Measurements from ENCODE around the gene PTPN6. TPM values are rescaled to one million over a fixed set of nuclear protein-coding genes. Genes with fewer than 3 reads are reported as not detected.

Gene PTPN6
- total RNA-seq, 2 experiments from 2014 or later = 79.0 to 83.5 TPM

DNA sequence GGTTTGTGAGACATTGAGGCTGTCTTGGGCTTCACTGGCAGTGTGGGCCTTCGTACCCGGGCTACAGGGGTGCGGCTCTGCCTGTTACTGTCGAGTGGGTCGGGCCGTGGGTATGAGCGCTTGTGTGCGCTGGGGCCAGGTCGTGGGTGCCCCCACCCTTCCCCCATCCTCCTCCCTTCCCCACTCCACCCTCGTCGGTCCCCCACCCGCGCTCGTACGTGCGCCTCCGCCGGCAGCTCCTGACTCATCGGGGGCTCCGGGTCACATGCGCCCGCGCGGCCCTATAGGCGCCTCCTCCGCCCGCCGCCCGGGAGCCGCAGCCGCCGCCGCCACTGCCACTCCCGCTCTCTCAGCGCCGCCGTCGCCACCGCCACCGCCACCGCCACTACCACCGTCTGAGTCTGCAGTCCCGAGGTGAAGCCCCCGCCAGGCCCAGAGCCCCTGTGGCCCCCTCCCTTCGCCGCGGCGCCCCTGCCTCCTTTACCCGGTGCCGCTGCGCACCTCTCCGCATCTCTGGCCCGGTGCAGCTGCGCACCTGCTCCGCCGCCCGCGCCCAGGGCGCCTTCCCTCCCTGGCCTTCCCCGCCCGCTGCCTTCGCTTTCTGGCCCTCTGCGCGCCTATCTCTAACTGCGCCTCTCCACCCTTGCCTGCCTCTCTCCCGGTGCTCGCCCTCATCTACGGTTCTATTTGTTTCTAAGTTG lies 36.8 kb upstream of the PTPN6 start, which contains the start of gene ENO2:
ENO2 (plus strand) TSS at position 335 of the 701 bp plus-strand sequence. CDS start 1,253 bp downstream, outside the sequence.
- H3K4me3 ChIP-seq (ENCODE audit: low read length) = peak within 1 kb of the TSS; percentile 65
- peaks cover 26% of the 10 kb centered on the region for H3K36me3 ChIP-seq (ENCODE audit: insufficient read depth, low read length)
- ChIA-PET POLR2A (interaction anchor here (0.6 to 5.4 kb wide), 22 partner anchors 9 to 421 kb away, joined by 3 to 35 read pairs (median 6); partner anchors contain the start of genes C12orf57, CD4, CDCA3 and COPS7A), CTCF (interaction anchor here (0.7 to 3.4 kb wide), 8 partner anchors 20 to 104 kb away, joined by 3 to 36 read pairs (median 4); partner anchors contain the start of genes C12orf57, LPCAT3, RNU7-1 and SPSB2)
- H3K27me3 Mint-ChIP-seq = no peaks in the 10 kb centered on the region
- peak within 1 kb of the TSS; percentile 84 to 90 for H3K27ac ChIP-seq (ENCODE audit: low read depth in 1 of 2, low read length in 2 of 2)
- peaks cover 32% of the 10 kb centered on the region for H3K4me1 ChIP-seq (ENCODE audit: insufficient read depth, low read length)
- H3K27me3 ChIP-seq (ENCODE audit: control insufficient read depth in 1 of 2, insufficient read depth in 2 of 2, low read length in 2 of 2) = no peaks in the 10 kb centered on the region
- no peaks in the 10 kb centered on the region for H3K9me3 Mint-ChIP-seq
- ATAC-seq (ENCODE audit: poor library complexity) = peak; percentile 93
- intact Hi-C loops (cut with DNase I, micrococcal nuclease) = loop anchor here in 1 of 2 experiments (5.0 kb wide), 1 partner anchor 42 kb away; the partner anchor contains the start of gene SPSB2
- peak within 1 kb of the TSS; percentile 94 for H3K4me3 Mint-ChIP-seq
- TF ChIP-seq, protein P1, sequence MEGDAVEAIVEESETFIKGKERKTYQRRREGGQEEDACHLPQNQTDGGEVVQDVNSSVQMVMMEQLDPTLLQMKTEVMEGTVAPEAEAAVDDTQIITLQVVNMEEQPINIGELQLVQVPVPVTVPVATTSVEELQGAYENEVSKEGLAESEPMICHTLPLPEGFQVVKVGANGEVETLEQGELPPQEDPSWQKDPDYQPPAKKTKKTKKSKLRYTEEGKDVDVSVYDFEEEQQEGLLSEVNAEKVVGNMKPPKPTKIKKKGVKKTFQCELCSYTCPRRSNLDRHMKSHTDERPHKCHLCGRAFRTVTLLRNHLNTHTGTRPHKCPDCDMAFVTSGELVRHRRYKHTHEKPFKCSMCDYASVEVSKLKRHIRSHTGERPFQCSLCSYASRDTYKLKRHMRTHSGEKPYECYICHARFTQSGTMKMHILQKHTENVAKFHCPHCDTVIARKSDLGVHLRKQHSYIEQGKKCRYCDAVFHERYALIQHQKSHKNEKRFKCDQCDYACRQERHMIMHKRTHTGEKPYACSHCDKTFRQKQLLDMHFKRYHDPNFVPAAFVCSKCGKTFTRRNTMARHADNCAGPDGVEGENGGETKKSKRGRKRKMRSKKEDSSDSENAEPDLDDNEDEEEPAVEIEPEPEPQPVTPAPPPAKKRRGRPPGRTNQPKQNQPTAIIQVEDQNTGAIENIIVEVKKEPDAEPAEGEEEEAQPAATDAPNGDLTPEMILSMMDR (IDR thresholded peaks at IDR 0.05) = no peak
- H3K36me3 Mint-ChIP-seq (ENCODE audit: low read depth) = peaks cover 32% of the 10 kb centered on the region
- peak within 1 kb of the TSS; percentile 82 for H3K27ac Mint-ChIP-seq
- peaks cover 31% of the 10 kb centered on the region for H3K4me1 Mint-ChIP-seq (ENCODE audit: low read depth)
- no peaks in the 10 kb centered on the region for H3K9me3 ChIP-seq (ENCODE audit: control insufficient read depth in 1 of 2, insufficient read depth in 1 of 2, low read length in 2 of 2)
- peak; percentile 72 to 93 (median 86) for DNase-seq

DNA sequence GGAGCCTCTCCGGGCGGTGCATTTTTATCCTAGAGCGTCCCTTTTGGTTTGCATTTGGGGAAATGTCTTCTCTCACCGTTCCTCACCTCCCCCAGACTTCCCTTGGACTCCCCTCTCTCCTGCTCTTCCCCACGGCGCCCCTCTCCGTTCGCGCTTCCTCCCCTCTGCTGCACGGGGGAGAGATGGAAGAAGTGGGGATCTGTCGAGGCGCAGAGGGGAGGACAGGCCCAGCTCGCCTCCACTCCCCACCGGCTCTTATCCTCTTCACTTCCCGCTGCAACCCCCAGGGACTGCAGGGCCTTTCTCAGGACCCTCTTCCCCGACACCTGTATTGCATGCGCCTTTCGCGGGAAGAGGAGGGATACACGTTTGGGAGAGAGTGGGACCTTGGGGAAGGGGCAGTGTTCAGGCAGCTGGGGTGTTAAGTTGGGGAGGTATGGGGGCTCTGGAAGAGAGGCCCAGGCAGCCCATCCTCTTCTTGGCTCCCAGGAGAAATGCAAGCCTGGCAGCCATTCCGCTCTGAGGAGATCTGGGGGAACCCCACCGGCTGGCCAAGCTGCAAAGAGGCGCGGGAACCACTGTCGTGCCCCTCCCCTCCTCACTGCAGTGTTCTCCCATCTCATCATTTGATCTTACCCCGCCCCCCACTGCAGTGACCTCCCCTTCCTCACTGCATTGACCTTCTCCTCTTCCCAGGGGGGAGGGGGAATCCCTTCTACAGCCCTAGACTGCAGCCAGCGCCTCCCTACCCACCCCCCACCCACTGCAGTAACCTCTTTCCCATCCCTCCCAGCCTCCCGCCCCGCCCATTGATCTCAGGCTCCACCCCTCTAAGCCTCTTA lies 36.0 kb upstream of the PTPN6 start:
- peak overlapping the region; percentile 94 for H3K4me3 Mint-ChIP-seq
- no peaks in the 10 kb centered on the region for H3K27me3 ChIP-seq (ENCODE audit: control insufficient read depth in 1 of 2, insufficient read depth in 2 of 2, low read length in 2 of 2)
- H3K4me1 ChIP-seq (ENCODE audit: insufficient read depth, low read length) = peaks cover 32% of the 10 kb centered on the region
- H3K9me3 Mint-ChIP-seq = no peaks in the 10 kb centered on the region
- H3K36me3 Mint-ChIP-seq (ENCODE audit: low read depth) = peaks cover 40% of the 10 kb centered on the region
- CTCF ChIA-PET = interaction anchor here (0.7 to 3.4 kb wide), 6 partner anchors 24 to 103 kb away, joined by 3 to 36 read pairs (median 5); partner anchors contain the start of genes C12orf57, LPCAT3, RNU7-1 and SPSB2
- TF ChIP-seq, protein P1 (IDR thresholded peaks at IDR 0.05) = no peak
- H3K27ac Mint-ChIP-seq = peak overlapping the region; percentile 82
- H3K9me3 ChIP-seq (ENCODE audit: control insufficient read depth in 1 of 2, insufficient read depth in 1 of 2, low read length in 2 of 2) = no peaks in the 10 kb centered on the region
- peak overlapping the region; percentile 65 for H3K4me3 ChIP-seq (ENCODE audit: low read length)
- DNase-seq (peak in 1 of 14 experiments; percentile 53), ATAC-seq (ENCODE audit: poor library complexity) (no peak)
- H3K27ac ChIP-seq (ENCODE audit: low read depth in 1 of 2, low read length in 2 of 2) = peak overlapping the region; percentile 5 to 90
- H3K27me3 Mint-ChIP-seq = no peaks in the 10 kb centered on the region
- H3K36me3 ChIP-seq (ENCODE audit: insufficient read depth, low read length) = peaks cover 32% of the 10 kb centered on the region
- POLR2A ChIA-PET = interaction anchor here (0.7 to 5.4 kb wide), 17 partner anchors 10 to 422 kb away, joined by 3 to 35 read pairs (median 7); partner anchors contain the start of genes C12orf57, CD4, CDCA3 and COPS7A
- intact Hi-C loops (cut with DNase I, micrococcal nuclease) = loop anchor here in 1 of 2 experiments (5.0 kb wide), 1 partner anchor 43 kb away; the partner anchor contains the start of gene SPSB2
- H3K4me1 Mint-ChIP-seq (ENCODE audit: low read depth) = peaks cover 31% of the 10 kb centered on the region

DNA sequence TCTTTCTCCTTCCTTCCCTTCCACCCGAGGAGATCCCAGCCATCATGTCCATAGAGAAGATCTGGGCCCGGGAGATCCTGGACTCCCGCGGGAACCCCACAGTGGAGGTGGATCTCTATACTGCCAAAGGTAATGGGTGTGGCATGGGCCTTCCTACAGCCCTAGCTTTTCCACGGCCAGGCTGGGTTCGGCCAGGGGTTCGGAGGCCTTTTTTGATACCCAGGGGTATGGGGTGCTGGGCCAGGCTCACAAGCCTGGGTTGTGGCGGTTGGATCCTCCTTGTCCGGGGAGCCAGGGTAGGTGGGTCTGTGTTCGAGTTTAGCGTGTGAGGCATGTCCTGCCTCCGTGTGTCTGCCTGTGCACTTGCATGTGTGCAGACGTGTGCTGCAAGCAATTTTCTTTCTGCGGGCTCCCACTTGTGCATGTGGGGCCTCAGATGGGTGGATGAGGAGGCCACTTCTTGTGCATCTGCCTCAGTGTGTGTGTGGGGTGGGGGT lies 35.3 kb upstream of the PTPN6 start:
- Histone ChIP-seq H3K27ac (ENCODE audit: low read depth in 1 of 2, low read length in 2 of 2) (peak overlapping the region in 1 of 2 donors; percentile 14), H3K4me3 (ENCODE audit: low read length) (no peak overlapping the region), H3K27me3 (ENCODE audit: control insufficient read depth in 1 of 2, insufficient read depth in 2 of 2, low read length in 2 of 2) (no peaks in the 10 kb centered on the region), H3K4me1 (ENCODE audit: insufficient read depth, low read length) (peaks cover 32% of the 10 kb centered on the region), H3K9me3 (ENCODE audit: control insufficient read depth in 1 of 2, insufficient read depth in 1 of 2, low read length in 2 of 2) (no peaks in the 10 kb centered on the region), H3K36me3 (ENCODE audit: insufficient read depth, low read length) (peaks cover 32% of the 10 kb centered on the region)
- intact Hi-C loops (cut with DNase I, micrococcal nuclease) = no loop called here
- POLR2A ChIA-PET = interaction anchor here (0.7 to 5.4 kb wide), 5 partner anchors 13 to 64 kb away, joined by 3 to 35 read pairs (median 18); partner anchors contain the start of genes C12orf57, CDCA3, RNU7-1 and SPSB2
- Mint-ChIP-seq H3K27ac (peak overlapping the region; percentile 82), H3K4me3 (peak overlapping the region; percentile 82), H3K36me3 (ENCODE audit: low read depth) (peaks cover 40% of the 10 kb centered on the region), H3K4me1 (ENCODE audit: low read depth) (peaks cover 31% of the 10 kb centered on the region), H3K27me3 (no peaks in the 10 kb centered on the region), H3K9me3 (no peaks in the 10 kb centered on the region)
- DNase-seq (no peak), ATAC-seq (ENCODE audit: poor library complexity) (no peak)
- TF ChIP-seq, protein P1 (IDR thresholded peaks at IDR 0.05) = no peak
- CTCF ChIA-PET = interaction anchor here (1.5 to 3.2 kb wide), 2 partner anchors 25 to 44 kb away, joined by 6 to 24 read pairs; partner anchors contain the start of gene SPSB2

All from CD4-positive, alpha-beta T cell (primary cell).